ENCODE measurements around the gene DNAJC3.
"Not testable (repeated sequence)": the region's sequence is repeated elsewhere in the genome, so short reads cannot be mapped to it uniquely, and the experiment has no call there.

DNAJC3 gene

GRCh38 chr13:95678967-95679366, 2.0 kb downstream of the DNAJC3 start:
- peak overlapping the region; percentile 99 for H3K4me3 Mint-ChIP-seq
- H3K4me1 Mint-ChIP-seq: peaks cover 47% of the 10 kb centered on the region
- no peak for TF ChIP-seq CTCF (IDR thresholded peaks at IDR 0.05)
- H3K27me3 Mint-ChIP-seq (ENCODE audit: low read depth, poor library complexity): peaks cover 7% of the 10 kb centered on the region
- peaks cover 36% of the 10 kb centered on the region for H3K36me3 Mint-ChIP-seq (ENCODE audit: low read depth)
- H3K9me3 Mint-ChIP-seq: peaks cover 20% of the 10 kb centered on the region
- no peak for DNase-seq
- H3K27ac Mint-ChIP-seq: no peak overlapping the region

DNA sequence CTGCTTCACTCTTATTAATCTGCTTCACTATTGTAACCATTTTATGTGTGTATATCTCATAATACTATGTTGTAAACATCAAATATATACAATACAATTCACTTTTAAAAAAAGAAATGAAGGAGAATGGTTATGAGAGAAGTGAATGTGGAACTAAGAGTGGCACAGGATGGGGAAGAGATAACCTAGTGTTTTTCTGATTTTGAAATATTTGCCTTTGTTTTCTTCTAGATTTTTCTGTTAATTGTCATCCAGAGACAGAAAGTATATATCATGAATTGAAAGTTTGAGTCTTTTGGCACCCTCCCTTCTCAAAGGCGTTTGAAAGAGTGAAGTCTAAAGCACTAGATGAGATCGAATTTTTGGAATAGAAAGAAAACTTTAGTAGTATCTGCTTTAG, 2.8 kb downstream of the DNAJC3 start:
- Mint-ChIP-seq H3K27me3 (ENCODE audit: low read depth, poor library complexity) (peaks cover 7% of the 10 kb centered on the region), H3K4me3 (no peak overlapping the region), H3K4me1 (peaks cover 42% of the 10 kb centered on the region), H3K9me3 (peaks cover 22% of the 10 kb centered on the region), H3K36me3 (ENCODE audit: low read depth) (peaks cover 38% of the 10 kb centered on the region), H3K27ac (no peak overlapping the region)
- no peak for TF ChIP-seq CTCF (IDR thresholded peaks at IDR 0.05)
- DNase-seq: no peak

- H3K9me3 Mint-ChIP-seq: peaks cover 56% of the 10 kb centered on the region
- H3K4me3 Mint-ChIP-seq: no peak overlapping the region
- H3K36me3 Mint-ChIP-seq (ENCODE audit: low read depth): peaks cover 68% of the 10 kb centered on the region
- no peak for TF ChIP-seq CTCF (IDR thresholded peaks at IDR 0.05)
- H3K27me3 Mint-ChIP-seq (ENCODE audit: low read depth, poor library complexity): peaks cover 2% of the 10 kb centered on the region
- H3K4me1 Mint-ChIP-seq: peaks cover 7% of the 10 kb centered on the region
- no peak overlapping the region for H3K27ac Mint-ChIP-seq
- DNase-seq: no peak
These were observed 7.5 kb downstream of the DNAJC3 start for GRCh38 chr13:95684418-95684817.

DNA sequence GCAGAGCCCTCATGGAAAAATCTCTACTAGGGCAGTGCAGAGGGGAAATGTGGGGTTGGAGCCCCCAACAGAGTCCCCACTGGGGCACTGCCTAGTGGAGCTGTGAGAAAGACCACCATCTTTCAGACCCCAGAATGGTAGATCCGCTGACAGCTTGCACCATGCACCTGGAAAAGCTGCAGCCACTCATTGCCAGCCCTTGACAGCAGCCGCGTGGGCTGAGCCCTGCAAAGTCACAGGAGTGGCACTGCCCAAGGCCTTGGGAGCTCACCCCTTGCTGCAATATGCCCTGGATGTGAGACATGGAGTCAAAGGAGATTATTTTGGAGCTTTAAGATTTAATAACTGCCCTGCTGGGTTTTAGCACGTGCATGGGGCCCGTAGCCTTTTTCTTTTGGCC, 8.0 kb downstream of the DNAJC3 start:
- H3K4me3 Mint-ChIP-seq; H3K4me1 Mint-ChIP-seq; H3K27ac Mint-ChIP-seq; DNase-seq; H3K27me3 Mint-ChIP-seq (ENCODE audit: low read depth, poor library complexity): not testable (repeated sequence)
- H3K36me3 Mint-ChIP-seq (ENCODE audit: low read depth): peaks cover 74% of the 10 kb centered on the region
- H3K9me3 Mint-ChIP-seq: peaks cover 62% of the 10 kb centered on the region

- DNase-seq: no peak
- Mint-ChIP-seq H3K4me1 (no peaks in the 10 kb centered on the region), H3K36me3 (ENCODE audit: low read depth) (peaks cover 47% of the 10 kb centered on the region), H3K27ac (no peak overlapping the region), H3K9me3 (peaks cover 53% of the 10 kb centered on the region), H3K27me3 (ENCODE audit: low read depth, poor library complexity) (peaks cover 4% of the 10 kb centered on the region), H3K4me3 (no peak overlapping the region)
- TF ChIP-seq CTCF (IDR thresholded peaks at IDR 0.05): no peak
These were observed 12.6 kb downstream of the DNAJC3 start for GRCh38 chr13:95689582-95689926.

DNA sequence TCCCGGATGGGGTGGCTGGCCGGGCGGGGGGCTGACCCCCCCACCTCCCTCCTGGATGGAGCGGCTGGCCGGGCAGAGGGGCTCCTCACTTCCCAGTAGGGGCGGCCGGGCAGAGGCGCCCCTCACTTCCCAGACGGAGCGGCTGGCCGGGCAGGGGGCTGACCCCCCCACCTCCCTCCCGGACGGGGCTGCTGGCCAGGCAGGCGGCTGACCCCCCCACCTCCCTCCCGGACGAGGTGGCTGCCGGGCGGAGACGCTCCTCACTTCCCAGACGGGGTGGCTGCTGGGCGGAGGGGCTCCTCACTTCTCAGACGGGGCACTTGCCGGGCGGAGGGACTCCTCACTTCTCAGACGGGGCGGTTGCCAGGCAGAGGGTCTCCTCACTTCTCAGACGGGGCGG, 14.0 kb downstream of the DNAJC3 start:
- H3K4me1 Mint-ChIP-seq; H3K27ac Mint-ChIP-seq; H3K27me3 Mint-ChIP-seq (ENCODE audit: low read depth, poor library complexity); DNase-seq; H3K4me3 Mint-ChIP-seq: not testable (repeated sequence)
- H3K36me3 Mint-ChIP-seq (ENCODE audit: low read depth): peaks cover 36% of the 10 kb centered on the region
- H3K9me3 Mint-ChIP-seq: peaks cover 41% of the 10 kb centered on the region

DNA sequence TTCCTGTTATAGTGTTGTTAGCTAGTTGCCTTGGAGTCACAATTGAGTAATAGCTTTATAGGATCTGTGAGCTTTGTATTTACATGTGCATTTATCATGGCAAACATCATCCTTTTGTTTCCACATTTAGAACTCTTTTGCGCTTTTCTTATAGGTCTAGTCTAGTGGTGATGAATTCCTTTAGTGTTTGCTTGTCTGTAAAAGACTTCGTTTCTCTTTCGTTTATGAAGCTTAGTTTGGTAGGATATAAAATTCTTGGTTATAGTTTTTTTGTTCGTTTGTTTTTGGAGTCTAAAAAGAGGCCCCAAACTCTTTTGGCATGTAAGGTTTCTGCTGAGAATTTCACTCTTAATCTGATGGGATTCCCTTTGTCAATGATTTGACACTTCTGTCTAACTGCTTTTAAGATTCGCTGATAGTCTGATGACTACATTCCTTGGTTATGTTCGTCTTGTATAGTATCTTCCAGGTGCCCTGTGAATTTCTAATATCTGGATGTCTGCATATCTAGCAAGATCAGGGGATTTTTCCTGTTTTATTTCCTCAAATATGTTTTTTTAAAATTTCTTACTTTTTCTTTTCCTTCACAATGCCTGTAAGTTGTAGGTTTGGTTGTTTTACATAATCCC, 20.2 kb downstream of the DNAJC3 start:
- no peak overlapping the region for H3K4me3 Mint-ChIP-seq
- H3K4me1 Mint-ChIP-seq: peaks cover 12% of the 10 kb centered on the region
- no peaks in the 10 kb centered on the region for H3K9me3 Mint-ChIP-seq
- DNase-seq: no peak
- no peak overlapping the region for H3K27ac Mint-ChIP-seq
- H3K27me3 Mint-ChIP-seq (ENCODE audit: low read depth, poor library complexity): no peaks in the 10 kb centered on the region
- H3K36me3 Mint-ChIP-seq (ENCODE audit: low read depth): peaks cover 10% of the 10 kb centered on the region
- TF ChIP-seq CTCF (IDR thresholded peaks at IDR 0.05): no peak

All from nephron progenitor cell (in vitro differentiated cells).